Neuron (in vitro differentiated cells): ENCODE measurements around the gene TRIM2.
A peak's percentile ranks its signal among the peaks of the same experiment; 100 is the strongest.

Experiments
- H2AFZ ChIP-seq: one replicate; pipeline ENCODE4 v1.6.1; 2013; ENCODE audit warnings: low read depth, mild to moderate bottlenecking, inconsistent platforms, low read length, moderate library complexity
- H3K27me3 ChIP-seq: one replicate; pipeline ENCODE4 v1.6.1; 2013; ENCODE audit warnings: low read length; ENCODE audit not compliant: insufficient read depth
- H3K36me3 ChIP-seq: one replicate; pipeline ENCODE4 v1.6.1; 2013; ENCODE audit warnings: low read length; ENCODE audit not compliant: insufficient read depth
- H3K4me1 ChIP-seq: one replicate; pipeline ENCODE4 v1.6.1; 2013; ENCODE audit warnings: low read length; ENCODE audit not compliant: insufficient read depth
- H3K4me3 ChIP-seq: 2 replicates; pipeline ENCODE4 v1.5.1; 2013; ENCODE audit warnings: mild to moderate bottlenecking, low read length, moderate library complexity
- H3K9me3 ChIP-seq: one replicate; pipeline ENCODE4 v1.6.1; 2013; ENCODE audit warnings: low read length

Gene TRIM2

DNA sequence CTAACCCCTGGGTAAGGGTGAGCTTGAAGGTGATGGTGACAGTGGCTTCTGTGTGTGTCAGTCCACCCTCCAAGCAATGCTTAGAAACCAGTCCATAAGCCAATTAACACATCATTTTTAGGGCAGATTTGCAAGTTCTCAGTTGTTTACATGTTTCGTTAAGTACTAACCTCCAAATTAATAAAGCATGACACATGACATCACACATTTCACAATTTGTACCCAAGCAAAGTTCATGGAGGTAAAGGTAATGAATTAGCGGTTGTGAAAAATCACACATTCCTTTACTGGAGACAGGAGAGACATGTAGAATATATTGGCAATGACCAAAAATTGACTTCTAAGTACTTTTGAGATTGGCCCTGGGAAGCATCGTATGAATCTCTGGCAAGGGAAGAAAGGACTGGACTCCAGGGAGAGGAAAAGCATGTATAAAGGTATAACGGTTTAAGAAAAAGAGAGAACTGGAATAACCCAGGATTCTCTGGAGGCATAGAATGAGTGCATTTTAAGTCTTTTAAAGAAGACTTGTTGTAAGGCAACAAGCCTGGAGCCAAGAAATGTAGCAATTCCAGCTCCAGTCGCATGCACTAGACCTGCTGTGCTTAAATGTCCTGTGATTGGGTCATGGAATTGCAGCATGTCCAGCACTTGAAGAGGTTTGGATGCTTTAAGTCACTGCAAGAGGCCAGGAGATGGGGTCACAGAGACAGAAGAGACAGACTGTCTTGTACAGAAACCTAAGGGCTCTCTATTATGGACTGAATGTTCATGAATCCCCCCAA, 34.1 kb downstream of the TRIM2 start:
- Histone ChIP-seq H3K4me3 (no peak overlapping the region), H3K9me3 (no peaks in the 10 kb centered on the region), H3K36me3 (peaks cover 41% of the 10 kb centered on the region), H3K27me3 (no peaks in the 10 kb centered on the region), H3K4me1 (peaks cover 33% of the 10 kb centered on the region), H2AFZ (no peak overlapping the region)

DNA sequence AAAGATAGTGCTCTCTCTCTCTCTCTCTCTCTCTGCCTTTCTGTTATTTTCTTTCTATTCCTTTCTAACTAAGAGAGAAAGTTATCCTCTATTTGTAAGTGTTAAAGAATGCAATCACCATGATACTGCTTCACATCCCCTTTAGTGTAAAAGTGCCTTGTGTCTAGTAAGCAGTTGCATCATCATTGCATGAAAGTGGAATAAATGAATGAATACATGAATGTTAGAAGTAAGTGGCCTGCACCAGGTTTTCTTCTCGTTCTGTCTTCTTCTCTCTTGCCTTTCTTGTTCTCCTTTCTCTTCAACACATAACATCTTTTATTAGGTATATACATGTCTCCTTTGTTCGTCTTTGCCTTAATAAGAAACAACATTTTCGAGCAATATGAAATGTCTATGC, 35.2 kb downstream of the TRIM2 start:
- no peak overlapping the region for H3K4me3 ChIP-seq
- no peaks in the 10 kb centered on the region for H3K9me3 ChIP-seq
- H2AFZ ChIP-seq = no peak overlapping the region
- H3K36me3 ChIP-seq = peaks cover 41% of the 10 kb centered on the region
- no peaks in the 10 kb centered on the region for H3K27me3 ChIP-seq
- H3K4me1 ChIP-seq = peaks cover 25% of the 10 kb centered on the region

DNA sequence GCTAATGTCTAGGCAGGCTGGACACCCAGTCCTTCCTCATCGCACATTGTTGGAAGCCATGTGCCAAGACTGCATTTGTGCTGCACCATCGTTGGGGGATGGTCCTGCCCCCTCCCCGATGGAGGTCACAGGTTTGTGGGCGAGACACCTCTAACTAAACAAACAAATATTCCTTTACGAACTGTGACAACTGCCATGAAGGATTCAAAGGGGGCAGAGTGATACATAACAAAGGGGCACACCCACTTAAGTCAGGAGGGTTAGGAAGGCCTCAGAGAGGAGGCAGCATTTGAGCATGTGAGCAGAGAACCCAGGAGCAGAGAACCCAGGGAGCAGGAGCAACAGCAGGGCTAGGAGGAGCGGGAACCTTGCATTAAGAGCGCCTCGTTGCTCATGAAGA, 37.1 kb downstream of the TRIM2 start:
- peaks cover 45% of the 10 kb centered on the region for H3K36me3 ChIP-seq
- H3K4me1 ChIP-seq = peaks cover 25% of the 10 kb centered on the region
- H2AFZ ChIP-seq = no peak overlapping the region
- no peak overlapping the region for H3K4me3 ChIP-seq
- no peaks in the 10 kb centered on the region for H3K27me3 ChIP-seq
- no peaks in the 10 kb centered on the region for H3K9me3 ChIP-seq

DNA sequence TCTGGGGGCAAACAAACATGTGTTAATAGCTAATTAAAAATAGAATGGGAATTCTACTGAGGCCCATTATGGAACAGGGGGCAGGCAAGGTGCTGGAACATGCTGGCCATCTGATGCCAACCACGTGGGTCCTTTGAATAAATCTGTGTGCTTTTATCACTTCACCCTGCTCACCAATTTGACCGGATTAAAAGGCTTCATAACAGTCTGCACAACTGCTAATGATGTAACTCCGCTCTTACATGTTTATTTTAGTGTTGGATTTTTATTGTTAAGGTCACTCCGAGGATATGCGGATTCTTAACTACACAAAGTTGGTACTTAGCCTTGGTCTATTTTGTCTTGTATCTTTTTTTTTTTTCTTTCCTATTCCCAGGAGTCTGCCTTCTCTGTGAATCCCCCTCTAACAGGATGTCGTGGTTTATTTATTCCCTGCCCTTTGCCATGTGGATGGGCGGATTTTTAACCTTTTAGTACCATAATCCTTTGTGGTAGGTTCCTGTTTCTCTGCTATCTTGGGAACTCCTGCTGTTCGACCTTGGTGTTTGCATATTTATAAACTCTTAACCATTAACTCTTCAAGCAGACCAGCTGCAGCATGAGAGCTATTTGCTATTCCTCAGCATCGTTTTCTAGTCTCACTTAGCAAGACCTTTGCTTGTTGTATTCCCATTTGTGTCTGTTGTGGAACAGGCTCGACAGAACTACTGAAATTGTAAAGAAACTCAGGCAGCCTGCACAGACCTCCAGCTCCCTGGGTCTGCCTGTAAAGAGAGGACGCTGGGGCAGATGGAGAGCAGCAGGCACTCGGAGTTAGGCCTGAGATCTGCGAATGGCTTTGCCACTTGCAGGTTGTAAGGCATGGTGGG, 38.0 kb downstream of the TRIM2 start:
- no peaks in the 10 kb centered on the region for H3K27me3 ChIP-seq
- no peak overlapping the region for H2AFZ ChIP-seq
- H3K4me1 ChIP-seq = peaks cover 25% of the 10 kb centered on the region
- H3K9me3 ChIP-seq = no peaks in the 10 kb centered on the region
- H3K36me3 ChIP-seq = peaks cover 46% of the 10 kb centered on the region
- H3K4me3 ChIP-seq = no peak overlapping the region

DNA sequence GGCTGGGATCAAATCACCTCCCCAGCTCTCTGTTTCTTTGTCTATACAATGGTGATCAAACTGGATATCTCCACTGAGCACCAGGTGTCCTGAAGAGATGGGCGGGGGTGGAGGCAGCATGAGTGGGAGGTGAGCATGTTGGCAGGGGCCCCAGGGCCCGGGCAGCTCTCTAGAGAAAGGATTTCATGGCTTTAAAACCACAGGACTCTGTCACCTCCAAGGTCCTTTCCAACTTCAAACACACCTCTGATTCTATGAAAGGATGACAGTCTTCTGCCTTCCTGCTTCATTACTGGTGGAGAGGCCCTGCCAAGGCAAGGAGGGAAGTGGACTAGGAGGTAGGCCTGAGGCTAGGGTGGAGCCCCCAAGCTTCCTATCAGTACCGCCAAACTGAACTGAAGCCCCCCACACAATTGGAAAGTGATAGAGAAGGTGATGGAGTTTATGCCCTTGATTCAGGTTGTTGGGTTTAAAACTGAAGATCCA, 38.6 kb downstream of the TRIM2 start:
- H3K4me1 ChIP-seq = peaks cover 25% of the 10 kb centered on the region
- no peaks in the 10 kb centered on the region for H3K27me3 ChIP-seq

DNA sequence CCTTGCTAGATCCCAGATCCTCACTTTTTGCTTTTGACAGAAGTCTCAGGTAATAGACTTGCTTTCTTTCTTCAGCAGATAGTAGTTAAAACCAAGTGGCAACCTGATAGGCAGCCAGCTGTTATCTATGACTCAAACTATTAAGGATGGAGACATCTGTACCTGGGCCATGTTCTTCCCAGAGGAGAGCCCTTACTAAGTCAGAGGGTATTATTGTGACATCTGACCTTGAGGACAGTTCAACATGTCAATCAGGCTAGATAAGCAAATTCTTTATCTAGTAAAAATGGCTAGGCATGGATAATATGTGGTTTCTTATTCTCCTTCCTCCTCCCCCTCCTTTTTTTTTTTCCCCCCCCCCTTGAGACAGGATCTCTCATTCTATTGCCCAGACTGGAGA, 39.2 kb downstream of the TRIM2 start:
- Histone ChIP-seq H3K4me1 (peaks cover 30% of the 10 kb centered on the region), H3K4me3 (no peak overlapping the region), H3K9me3 (no peaks in the 10 kb centered on the region), H3K36me3 (peaks cover 38% of the 10 kb centered on the region), H2AFZ (no peak overlapping the region), H3K27me3 (no peaks in the 10 kb centered on the region)

More for the DNA sequence above, 38.6 kb downstream of the TRIM2 start:
- H2AFZ ChIP-seq = no peak overlapping the region
- H3K9me3 ChIP-seq = no peaks in the 10 kb centered on the region
- peaks cover 44% of the 10 kb centered on the region for H3K36me3 ChIP-seq
- H3K4me3 ChIP-seq = no peak overlapping the region

DNA sequence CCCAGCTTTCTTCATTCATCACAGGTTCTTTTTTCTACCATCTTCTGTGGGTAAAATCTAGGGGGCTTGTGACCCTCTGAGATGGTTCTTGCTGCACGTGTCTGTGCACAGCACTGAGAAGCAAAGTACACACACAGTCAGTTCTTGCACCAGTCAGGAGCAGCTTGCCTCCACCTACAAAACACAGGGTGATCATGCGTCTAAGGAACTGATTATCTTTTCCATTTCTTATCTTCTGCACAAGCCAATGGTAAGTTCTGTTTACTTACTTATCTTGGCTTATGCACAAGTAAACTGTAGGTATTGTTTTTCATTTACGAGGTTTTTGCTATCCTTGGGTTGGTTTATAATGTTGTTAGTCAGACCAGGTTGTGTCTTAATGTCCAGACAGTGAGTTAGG, 40.7 kb downstream of the TRIM2 start:
- Histone ChIP-seq H3K36me3 (peaks cover 26% of the 10 kb centered on the region), H3K4me3 (no peak overlapping the region), H3K27me3 (no peaks in the 10 kb centered on the region), H3K9me3 (no peaks in the 10 kb centered on the region), H2AFZ (no peak overlapping the region), H3K4me1 (peaks cover 41% of the 10 kb centered on the region)

DNA sequence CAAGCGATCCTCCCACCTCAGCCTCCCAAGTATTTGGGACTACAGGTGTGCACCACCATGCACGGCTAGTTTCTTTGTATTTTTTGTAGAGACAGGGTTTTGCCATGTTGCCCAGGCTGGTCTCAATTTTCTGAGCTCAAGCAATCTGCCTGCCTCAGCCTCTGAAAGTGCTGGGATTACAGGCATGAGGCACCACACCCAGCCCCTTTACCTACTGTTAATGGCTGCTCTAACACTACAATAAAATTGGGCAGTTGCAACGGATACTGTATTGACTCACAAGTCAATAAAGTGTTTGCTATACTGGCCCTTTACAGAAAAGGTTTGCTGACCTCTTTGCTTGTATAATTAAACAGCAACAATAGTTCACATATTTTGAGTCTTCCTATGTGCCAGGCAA, 41.5 kb downstream of the TRIM2 start:
- no peaks in the 10 kb centered on the region for H3K9me3 ChIP-seq
- no peak overlapping the region for H3K4me3 ChIP-seq
- H3K36me3 ChIP-seq = peaks cover 23% of the 10 kb centered on the region
- H3K27me3 ChIP-seq = no peaks in the 10 kb centered on the region
- H2AFZ ChIP-seq = no peak overlapping the region
- peaks cover 49% of the 10 kb centered on the region for H3K4me1 ChIP-seq

DNA sequence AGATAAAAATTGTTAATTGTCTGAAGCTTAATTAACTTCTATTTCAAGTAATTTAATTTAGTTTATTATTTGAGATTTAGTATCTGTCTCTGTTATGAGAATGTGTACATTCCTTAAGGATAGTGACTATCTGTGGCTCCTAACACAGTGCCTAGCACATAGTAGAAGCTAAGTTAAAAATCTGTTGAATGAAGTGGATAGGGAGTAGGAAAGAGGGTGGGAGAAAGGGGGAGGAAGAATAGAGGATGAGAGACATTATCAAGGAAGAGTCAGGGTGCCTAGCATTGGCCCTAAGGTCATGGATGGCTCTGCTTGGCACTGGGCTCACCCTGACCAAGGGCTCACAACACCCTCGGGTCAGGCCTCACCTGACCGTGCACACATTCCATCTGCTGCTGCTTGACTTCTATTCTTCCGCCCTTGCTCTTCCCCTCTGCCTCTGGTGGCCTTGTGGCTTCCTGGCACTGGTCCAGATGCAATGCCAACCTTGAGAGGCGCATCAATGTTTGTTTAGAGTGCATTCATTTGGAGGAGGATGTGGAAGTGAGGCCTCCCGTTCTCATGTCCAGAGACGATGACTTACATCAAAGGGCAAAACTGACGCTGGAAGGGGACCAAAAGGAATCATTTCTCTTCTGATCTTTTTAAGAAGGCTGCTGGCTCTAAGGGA, 42.3 kb downstream of the TRIM2 start:
- Histone ChIP-seq H3K27me3 (no peaks in the 10 kb centered on the region), H3K36me3 (peaks cover 18% of the 10 kb centered on the region), H2AFZ (no peak overlapping the region), H3K4me3 (no peak overlapping the region), H3K9me3 (no peaks in the 10 kb centered on the region), H3K4me1 (peaks cover 47% of the 10 kb centered on the region)

DNA sequence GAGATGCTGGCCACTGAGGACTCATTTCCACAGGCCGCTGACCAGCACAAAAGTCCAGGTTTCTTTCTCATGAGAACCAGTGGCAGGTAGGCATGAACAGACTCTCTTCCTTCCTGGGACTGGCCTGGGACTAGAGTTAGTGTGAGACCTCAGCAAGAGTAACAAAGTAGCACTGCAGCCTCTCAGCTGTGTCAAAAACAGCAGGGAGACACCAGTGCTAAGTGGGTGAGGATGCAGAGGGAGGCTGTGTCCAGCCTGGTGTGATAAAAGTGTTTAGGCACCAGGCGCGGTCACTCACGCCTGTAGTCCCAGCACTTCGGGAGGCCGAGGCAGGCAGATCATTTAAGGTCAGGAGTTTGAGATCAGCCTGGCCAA, 42.9 kb downstream of the TRIM2 start:
- peaks cover 42% of the 10 kb centered on the region for H3K4me1 ChIP-seq
- H2AFZ ChIP-seq = no peak overlapping the region
- no peaks in the 10 kb centered on the region for H3K27me3 ChIP-seq
- H3K9me3 ChIP-seq = no peaks in the 10 kb centered on the region
- peaks cover 18% of the 10 kb centered on the region for H3K36me3 ChIP-seq
- no peak overlapping the region for H3K4me3 ChIP-seq

DNA sequence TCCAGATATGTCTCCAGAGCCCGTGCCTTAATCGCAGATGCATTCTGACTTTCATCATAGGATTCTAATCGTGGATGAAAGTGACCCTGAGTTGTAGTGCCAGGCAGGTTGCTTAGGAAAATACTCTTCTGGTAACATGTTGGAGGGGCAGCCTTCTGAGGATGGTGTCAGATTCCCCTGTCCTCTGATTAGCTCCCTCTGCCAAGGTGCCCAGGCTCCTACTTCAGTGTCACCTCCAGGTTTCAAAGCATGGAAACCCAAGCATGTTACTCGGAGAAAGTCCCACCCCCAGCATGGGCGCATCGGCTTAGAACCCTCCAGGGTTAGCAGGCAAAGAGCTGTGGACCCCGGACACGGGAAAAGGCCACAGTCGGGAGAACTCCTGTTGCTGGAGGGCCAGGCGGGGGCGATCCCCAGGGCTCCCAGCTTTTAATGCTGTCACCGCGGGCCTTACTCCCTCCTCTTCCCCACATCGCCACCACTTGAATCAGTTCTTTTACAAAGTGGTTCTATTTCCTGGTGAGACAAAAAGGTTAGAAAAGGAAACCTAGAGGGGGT, 44.5 kb downstream of the TRIM2 start:
- no peaks in the 10 kb centered on the region for H3K27me3 ChIP-seq
- peaks cover 25% of the 10 kb centered on the region for H3K36me3 ChIP-seq
- H3K9me3 ChIP-seq = no peaks in the 10 kb centered on the region
- peak overlapping the region; percentile 58 for H3K4me3 ChIP-seq
- H2AFZ ChIP-seq = no peak overlapping the region
- peaks cover 29% of the 10 kb centered on the region for H3K4me1 ChIP-seq

DNA sequence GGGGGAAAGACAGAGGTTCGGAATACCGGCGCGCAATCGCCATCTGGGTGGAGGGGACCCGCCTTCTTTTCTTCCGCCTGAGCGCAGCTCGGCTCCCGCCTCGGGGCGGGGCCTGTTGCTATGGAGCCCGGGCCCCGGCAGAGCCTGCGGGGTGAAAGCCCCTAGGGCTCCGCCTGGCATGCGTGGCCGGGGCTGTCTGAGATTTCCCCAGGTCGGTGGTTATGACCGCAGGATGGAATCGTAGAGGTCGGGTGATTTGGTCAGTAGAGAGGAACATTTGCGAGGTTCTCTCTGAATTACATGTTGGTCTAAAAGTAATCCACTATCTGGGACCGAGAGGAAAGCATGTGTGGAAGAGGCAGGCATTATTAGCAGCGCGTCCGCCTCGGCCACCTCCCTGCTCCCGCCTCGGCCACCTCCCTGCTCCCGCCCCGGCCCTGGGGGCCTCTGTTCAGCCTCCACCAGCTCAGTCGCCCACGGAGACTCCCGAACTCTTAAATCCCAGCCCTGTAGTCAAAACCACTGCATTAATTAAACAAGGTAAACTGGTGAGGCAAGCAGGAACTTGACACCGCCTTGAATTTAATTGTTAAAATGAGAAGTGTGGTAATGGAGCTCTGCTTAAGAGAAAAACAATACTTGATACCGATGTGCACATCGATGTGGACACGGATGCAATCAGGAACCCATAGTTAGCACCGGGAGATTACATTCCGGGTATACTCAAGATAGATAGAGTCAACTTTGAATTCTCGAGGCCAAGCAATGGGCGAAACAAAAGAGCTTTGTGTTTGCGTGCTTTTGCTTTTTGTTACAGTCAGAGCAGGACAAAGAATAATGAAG, 45.2 kb downstream of the TRIM2 start:
- Histone ChIP-seq H3K4me3 (peak overlapping the region; percentile 58), H3K4me1 (peaks cover 29% of the 10 kb centered on the region), H3K36me3 (peaks cover 25% of the 10 kb centered on the region), H3K27me3 (no peaks in the 10 kb centered on the region), H2AFZ (peak overlapping the region; percentile 37), H3K9me3 (no peaks in the 10 kb centered on the region)
